Liver (tissue), 3 donors: Measurements from ENCODE around the gene CBY2.

Experiments used
- CTCF ChIP-seq: fragments of 150-350 bp; IDR thresholded peaks from 2 replicates; pipeline ENCODE4 v1.5.1; 2017; ENCODE audit warnings: improper control_type of control experiment, low read depth, low read length; ENCODE audit not compliant: missing input control
- EGR1 ChIP-seq, 2 donors: IDR thresholded peaks; 2 replicates each; pipeline ENCODE4 v1.6.1; 2016 to 2018; ENCODE audit warnings: antibody characterized with exemption in 2 of 2, low read depth in 2 of 2
- HNF4G ChIP-seq: IDR thresholded peaks from 2 replicates; pipeline ENCODE4 v1.6.1; 2016; ENCODE audit warnings: antibody characterized with exemption
- NR2F2 ChIP-seq: IDR thresholded peaks from 2 replicates; pipeline ENCODE4 v1.6.1; 2016; ENCODE audit warnings: antibody characterized with exemption
- RAD21 ChIP-seq, 2 donors: IDR thresholded peaks; 2 replicates each; pipeline ENCODE4 v1.6.1; 2016; ENCODE audit warnings: antibody characterized with exemption in 2 of 2, mild to moderate bottlenecking in 2 of 2
- REST ChIP-seq: IDR thresholded peaks from 2 replicates; pipeline ENCODE4 v1.6.1; 2016; ENCODE audit warnings: antibody characterized with exemption, mild to moderate bottlenecking
- RXRA ChIP-seq, 2 donors: IDR thresholded peaks; 2 replicates each; pipeline ENCODE4 v1.6.1; 2017 to 2018; ENCODE audit warnings: antibody characterized with exemption in 2 of 2, mild to moderate bottlenecking in 1 of 2
- SP1 ChIP-seq: IDR thresholded peaks from 2 replicates; pipeline ENCODE4 v1.6.1; 2018; ENCODE audit warnings: antibody characterized with exemption, mild to moderate bottlenecking
- TAF1 ChIP-seq: conservative IDR thresholded peaks from 2 replicates; pipeline ENCODE4 v1.6.1; 2016; ENCODE audit warnings: antibody characterized with exemption, mild to moderate bottlenecking
- YY1 ChIP-seq: IDR thresholded peaks from 2 replicates; pipeline ENCODE4 v1.6.1; 2016; ENCODE audit warnings: antibody characterized with exemption, mild to moderate bottlenecking
- ZBTB33 ChIP-seq: IDR thresholded peaks from 2 replicates; pipeline ENCODE4 v1.6.1; 2016; ENCODE audit warnings: antibody characterized with exemption
- donor health status: healthy.
- donor health status: healthy.

DNA sequence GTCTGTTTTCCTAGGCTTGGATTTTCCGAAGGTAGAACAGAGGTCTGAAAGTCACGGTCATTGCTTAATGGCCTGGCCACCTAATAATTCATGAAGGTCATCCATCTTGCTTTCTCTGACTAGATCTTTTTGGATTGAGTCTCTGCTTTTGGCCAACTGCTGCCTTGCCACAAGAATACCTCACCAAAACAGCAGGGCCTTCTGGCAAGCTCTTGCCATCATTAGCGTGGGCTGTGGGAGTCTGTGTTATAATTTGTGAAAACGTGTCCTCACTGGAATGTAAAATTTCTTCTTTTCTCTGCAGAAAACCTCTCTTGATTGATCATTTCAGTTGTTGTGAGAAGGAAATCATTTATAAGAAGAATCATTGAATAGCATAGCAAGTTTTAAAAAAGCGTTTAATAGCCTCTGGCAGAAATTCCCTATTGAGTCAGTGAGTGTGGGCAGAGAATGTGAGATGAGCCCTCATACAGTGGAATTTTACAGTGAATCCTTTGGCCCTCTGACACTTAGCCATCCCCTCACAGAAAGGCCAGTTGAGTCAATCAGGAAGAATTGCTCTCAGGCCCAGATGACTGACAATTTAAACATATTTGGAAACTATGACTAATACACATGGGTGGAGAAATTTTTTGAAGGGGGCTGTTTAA is 43.4 kb upstream of the CBY2 start:
- TF ChIP-seq ZBTB33 = no peak
- TF ChIP-seq RAD21 (IDR thresholded peaks at IDR 0.05) = no peak
- TF ChIP-seq HNF4G = no peak
- no peak for TF ChIP-seq NR2F2
- TF ChIP-seq EGR1 (IDR thresholded peaks at IDR 0.05; ENCODE audit: low read depth in 2 of 2) = no peak
- no peak for TF ChIP-seq CTCF
- TF ChIP-seq TAF1 = no peak
- no peak for TF ChIP-seq RXRA (IDR thresholded peaks at IDR 0.05)
- no peak for TF ChIP-seq SP1
- TF ChIP-seq YY1 = no peak
- TF ChIP-seq REST = no peak
